Fibroblast of lung (primary cell): ENCODE results near the gene NANOG.

Experiments
- EZH2 ChIP-seq: IDR thresholded peaks from 2 replicates; pipeline ENCODE4 v1.5.1; 2012; ENCODE audit warnings: low read length, control low read depth, mild to moderate bottlenecking; ENCODE audit errors: missing control alignments
- TF ChIP-seq, protein P1 (sequence below), 2 donors: IDR thresholded peaks in 1 of 2; conservative IDR thresholded peaks in 1 of 2; 1 replicate in 1 of 2; 2 replicates in 1 of 2; pipeline ENCODE4 v1.5.1; 2011 to 2012; ENCODE audit warnings: low read length in 2 of 2, control low read depth in 1 of 2, inconsistent platforms in 1 of 2, low read depth in 1 of 2, mild to moderate bottlenecking in 1 of 2

DNA sequence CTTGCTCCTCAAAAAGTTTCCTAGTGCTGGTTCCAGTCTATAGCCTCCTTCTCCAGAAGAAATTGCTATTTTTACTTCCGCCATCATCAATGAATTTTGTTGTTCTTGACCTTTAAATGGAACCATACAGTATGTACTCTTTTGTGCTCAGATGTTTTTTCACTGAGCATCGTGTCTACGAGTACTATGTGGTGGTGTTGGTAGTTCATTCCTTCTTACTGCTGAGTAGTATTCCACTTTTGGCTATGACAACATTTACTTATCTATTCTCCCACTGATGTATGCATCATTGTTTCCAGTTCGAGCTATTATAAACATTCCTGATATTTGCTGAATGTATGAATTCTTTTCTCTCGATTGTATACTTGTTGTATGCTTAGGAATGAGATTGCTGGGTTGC lies 54.9 kb downstream of the NANOG start:
- TF ChIP-seq, protein P1, sequence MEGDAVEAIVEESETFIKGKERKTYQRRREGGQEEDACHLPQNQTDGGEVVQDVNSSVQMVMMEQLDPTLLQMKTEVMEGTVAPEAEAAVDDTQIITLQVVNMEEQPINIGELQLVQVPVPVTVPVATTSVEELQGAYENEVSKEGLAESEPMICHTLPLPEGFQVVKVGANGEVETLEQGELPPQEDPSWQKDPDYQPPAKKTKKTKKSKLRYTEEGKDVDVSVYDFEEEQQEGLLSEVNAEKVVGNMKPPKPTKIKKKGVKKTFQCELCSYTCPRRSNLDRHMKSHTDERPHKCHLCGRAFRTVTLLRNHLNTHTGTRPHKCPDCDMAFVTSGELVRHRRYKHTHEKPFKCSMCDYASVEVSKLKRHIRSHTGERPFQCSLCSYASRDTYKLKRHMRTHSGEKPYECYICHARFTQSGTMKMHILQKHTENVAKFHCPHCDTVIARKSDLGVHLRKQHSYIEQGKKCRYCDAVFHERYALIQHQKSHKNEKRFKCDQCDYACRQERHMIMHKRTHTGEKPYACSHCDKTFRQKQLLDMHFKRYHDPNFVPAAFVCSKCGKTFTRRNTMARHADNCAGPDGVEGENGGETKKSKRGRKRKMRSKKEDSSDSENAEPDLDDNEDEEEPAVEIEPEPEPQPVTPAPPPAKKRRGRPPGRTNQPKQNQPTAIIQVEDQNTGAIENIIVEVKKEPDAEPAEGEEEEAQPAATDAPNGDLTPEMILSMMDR (conservative IDR thresholded peaks at IDR 0.05 in 1 of 2, IDR thresholded peaks at IDR 0.05 in 1 of 2; ENCODE audit: low read depth in 1 of 2, low read length in 2 of 2): no peak
- TF ChIP-seq EZH2: no peak
